Astrocyte of the cerebellum (primary cell): ENCODE data around the gene USB1.

Source experiments
- DNase-seq: peaks from one replicate; pipeline ENCODE4 v3.0.0-alpha.2; 2011; ENCODE audit warnings: low read depth
- H3K4me3 ChIP-seq: 2 replicates; pipeline ENCODE4 v1.5.1; 2011; ENCODE audit warnings: mild to moderate bottlenecking, low read depth, low read length, moderate library complexity
- in situ Hi-C: cut with HindIII; loops from 2 replicates; pipeline ENCODE4 v1.10.0; 2017; ENCODE audit warnings: low sequenced_read_pairs
- TF ChIP-seq, protein P1 (sequence below): IDR thresholded peaks from 2 replicates; pipeline ENCODE4 v1.5.1; 2012; ENCODE audit warnings: low read length, low read depth, moderate library complexity, mild to moderate bottlenecking; ENCODE audit errors: missing control alignments

Gene USB1

DNA sequence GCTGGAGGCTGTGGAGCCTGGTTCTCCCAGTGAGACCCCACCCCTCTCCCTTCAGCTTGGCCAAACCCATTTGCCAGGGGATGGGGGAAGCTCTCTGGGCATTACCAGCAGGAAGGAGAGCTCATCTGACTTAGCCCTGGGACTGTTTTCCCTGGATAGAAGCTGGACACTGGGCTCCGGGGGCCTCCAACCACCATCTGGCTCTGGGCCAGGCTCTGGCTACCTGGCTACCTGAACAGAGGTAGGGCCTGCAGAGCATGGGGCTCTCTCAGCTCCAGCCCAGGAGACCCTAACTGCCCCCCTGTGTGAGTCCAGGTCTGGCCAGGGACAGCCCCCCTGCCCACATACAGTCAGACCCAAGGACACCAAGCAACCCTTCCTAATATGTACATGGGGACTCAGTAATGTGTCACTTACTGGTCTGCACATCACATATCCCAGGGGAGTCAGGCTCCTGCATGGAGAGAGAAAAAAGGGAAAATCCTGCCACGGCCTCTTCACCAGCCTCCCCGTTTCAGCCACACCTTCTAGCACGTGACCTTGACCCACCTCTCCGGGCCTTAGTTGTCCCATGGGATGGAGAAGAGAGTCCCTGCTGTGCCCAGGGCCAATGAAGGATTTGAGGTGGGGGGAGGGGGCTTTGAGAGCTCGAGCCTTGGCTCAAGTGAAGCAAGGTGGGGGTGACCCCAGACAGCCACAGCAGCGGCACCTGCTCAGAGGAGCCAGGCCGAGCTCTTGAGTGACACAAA lies 44.1 kb upstream of the USB1 start:
- TF ChIP-seq, protein P1, sequence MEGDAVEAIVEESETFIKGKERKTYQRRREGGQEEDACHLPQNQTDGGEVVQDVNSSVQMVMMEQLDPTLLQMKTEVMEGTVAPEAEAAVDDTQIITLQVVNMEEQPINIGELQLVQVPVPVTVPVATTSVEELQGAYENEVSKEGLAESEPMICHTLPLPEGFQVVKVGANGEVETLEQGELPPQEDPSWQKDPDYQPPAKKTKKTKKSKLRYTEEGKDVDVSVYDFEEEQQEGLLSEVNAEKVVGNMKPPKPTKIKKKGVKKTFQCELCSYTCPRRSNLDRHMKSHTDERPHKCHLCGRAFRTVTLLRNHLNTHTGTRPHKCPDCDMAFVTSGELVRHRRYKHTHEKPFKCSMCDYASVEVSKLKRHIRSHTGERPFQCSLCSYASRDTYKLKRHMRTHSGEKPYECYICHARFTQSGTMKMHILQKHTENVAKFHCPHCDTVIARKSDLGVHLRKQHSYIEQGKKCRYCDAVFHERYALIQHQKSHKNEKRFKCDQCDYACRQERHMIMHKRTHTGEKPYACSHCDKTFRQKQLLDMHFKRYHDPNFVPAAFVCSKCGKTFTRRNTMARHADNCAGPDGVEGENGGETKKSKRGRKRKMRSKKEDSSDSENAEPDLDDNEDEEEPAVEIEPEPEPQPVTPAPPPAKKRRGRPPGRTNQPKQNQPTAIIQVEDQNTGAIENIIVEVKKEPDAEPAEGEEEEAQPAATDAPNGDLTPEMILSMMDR, result no peak
- in situ Hi-C loops, result no loop called here
- H3K4me3 ChIP-seq, result no peak overlapping the region
- DNase-seq, result no peak

DNA sequence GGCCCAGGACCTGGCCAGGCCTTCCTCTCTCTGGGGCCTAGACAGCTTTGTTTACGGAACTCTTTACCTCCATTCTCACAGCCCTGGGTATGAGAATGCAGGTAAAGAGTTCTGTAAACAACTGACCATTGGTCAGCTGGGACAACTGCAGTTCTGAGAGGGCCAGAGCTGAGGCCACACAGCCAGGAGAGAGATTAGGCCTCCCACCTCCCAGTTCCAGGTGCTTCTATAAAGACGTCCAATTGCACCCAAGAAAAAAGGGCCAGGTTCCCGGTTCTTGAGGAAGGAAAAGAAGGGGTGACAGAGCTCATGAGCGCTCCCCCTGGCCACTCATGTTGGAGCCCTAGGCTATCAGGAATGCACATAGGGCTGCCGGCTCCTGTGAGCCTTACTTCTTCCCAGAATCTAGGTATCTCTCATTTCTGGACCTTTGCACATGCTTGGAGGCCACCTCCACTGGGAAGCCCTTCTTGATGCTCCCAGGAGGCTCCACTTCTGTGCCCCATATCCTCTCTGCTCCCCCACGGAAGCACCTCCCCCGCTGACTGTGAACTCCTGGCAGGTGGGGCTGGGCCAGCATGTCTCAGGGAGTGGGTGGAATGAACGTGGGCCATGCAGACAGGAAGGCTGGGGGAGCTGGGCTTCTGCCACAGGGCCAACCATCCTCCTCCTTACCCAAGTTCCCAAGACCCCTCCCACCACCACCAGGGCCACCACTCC lies 43.4 kb upstream of the USB1 start:
- H3K4me3 ChIP-seq, result no peak overlapping the region
- TF ChIP-seq, protein P1, result no peak
- in situ Hi-C loops, result no loop called here
- DNase-seq, result no peak

DNA sequence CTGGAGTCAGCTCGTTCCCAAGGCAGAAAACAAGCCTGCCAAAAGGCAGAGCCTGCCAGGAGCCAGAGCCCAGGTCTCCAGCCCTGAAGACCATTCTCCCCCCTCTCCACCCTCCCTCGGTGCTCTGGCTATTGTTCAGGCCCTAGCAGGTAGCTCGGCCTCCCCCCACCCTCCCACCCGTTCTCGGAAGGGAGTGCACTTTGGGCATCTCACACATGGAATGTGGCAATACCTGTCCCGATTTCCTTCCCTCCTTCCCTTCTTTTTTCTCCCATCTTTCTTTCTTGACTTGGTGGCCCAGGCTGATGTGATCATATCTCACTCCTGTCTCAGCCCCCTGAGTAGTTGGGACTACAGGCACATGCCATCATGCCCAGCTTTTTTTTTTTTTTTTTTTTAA lies 42.7 kb upstream of the USB1 start:
- in situ Hi-C loops, result no loop called here
- H3K4me3 ChIP-seq, result no peak overlapping the region
- TF ChIP-seq, protein P1, result no peak
- DNase-seq, result no peak

DNA sequence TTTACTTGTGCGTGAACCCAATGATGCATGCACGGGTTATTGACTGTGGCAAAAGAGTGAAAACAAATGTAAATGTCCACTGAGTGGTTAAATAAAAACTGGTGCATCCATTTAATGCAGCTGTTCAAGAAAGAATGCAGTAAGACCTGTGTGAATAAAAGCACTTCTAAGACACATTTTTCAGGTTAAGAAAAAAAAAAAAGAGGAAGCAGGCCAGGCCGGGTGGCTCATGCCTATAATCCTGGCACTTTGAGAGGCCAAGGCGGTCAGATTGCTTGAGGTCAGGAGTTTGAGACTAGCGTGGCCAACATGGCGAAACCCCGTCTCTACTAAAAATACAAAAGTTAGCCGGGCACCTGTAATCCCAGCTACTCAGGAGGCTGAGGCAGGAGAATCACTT lies 42.1 kb upstream of the USB1 start:
- TF ChIP-seq, protein P1, result no peak
- H3K4me3 ChIP-seq, result no peak overlapping the region
- DNase-seq, result no peak
- in situ Hi-C loops, result no loop called here

DNA sequence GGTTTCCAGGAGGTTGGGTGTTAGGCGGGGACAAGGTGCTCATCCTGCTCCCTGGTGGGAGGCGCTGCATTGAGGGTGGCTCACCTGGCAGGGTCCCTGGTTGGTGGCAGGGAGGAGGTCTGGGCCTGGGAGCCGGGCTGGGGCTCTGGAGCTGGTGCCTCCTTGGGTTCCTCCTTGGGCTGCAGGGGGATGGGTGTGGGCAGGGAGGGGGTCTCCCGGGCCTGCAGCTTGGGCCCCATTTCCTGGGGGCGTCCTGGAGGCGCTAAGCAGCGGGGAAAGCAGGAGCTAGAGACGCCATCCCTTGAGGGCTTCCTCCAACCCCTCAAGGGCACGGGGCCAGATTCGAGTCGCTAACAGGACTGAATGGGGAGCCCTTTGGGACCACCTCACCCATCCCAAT lies 41.4 kb upstream of the USB1 start:
- TF ChIP-seq, protein P1, result no peak
- H3K4me3 ChIP-seq, result no peak overlapping the region
- in situ Hi-C loops, result no loop called here
- no peak for DNase-seq

DNA sequence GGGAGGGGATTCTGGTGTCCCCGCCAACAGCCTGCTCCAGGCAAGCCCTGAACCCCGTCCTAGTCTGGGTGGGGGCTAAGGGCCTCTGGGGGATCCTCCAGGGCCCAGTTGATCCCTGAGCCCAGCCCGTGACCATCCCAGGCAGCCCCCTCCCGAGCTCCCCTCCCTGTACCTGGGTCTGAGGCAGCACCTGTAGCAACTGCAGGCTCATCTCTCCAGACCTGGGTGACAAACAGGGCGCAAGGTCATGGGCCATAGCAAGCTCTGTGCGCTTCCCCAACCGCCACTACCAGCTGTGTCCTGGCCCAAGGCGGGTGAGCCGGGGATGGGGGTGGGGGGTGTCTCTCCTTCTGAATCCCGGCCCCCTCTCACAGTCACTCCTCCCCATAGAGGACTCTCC lies 40.9 kb upstream of the USB1 start:
- DNase-seq, result no peak
- H3K4me3 ChIP-seq, result no peak overlapping the region
- in situ Hi-C loops, result no loop called here
- TF ChIP-seq, protein P1, result no peak
